ENCODE data around the gene FOXD4L6.
"Not testable (repeated sequence)": the region's sequence is repeated elsewhere in the genome, so short reads cannot be mapped to it uniquely, and the experiment has no call there.

Gene FOXD4L6
- total RNA-seq, result 0 to 0.04 reads per million in 2 donors

- DNase-seq, result not testable (repeated sequence)
Measured at GRCh38 chr9:41128581-41128980, at the start of gene FOXD4L6. Gene FOXD4L6, minus strand, starts transcription at chr9:41128681. Its CDS starts 298 bp downstream, at chr9:41128383.

- not testable (repeated sequence) for DNase-seq
Measured at GRCh38 chr9:41174994-41175393, 46.5 kb upstream of the FOXD4L6 start.

GRCh38 chr9:41150116-41150515, 21.6 kb upstream of the FOXD4L6 start:
- not testable (repeated sequence) for DNase-seq

- DNase-seq, result not testable (repeated sequence)
Measured at GRCh38 chr9:41141878-41142277, 13.4 kb upstream of the FOXD4L6 start.

- not testable (repeated sequence) for DNase-seq
Measured at GRCh38 chr9:41126746-41127446, 1.6 kb downstream of the FOXD4L6 start.

GRCh38 chr9:41125936-41126335, 2.5 kb downstream of the FOXD4L6 start:
- not testable (repeated sequence) for DNase-seq

GRCh38 chr9:41125109-41125658, 3.3 kb downstream of the FOXD4L6 start:
- DNase-seq, result not testable (repeated sequence)

GRCh38 chr9:41124250-41125108, 4.0 kb downstream of the FOXD4L6 start:
- DNase-seq, result not testable (repeated sequence)

- not testable (repeated sequence) for DNase-seq
Measured at GRCh38 chr9:41123812-41124211, 4.7 kb downstream of the FOXD4L6 start.

GRCh38 chr9:41123396-41123795, 5.1 kb downstream of the FOXD4L6 start:
- DNase-seq, result not testable (repeated sequence)

- DNase-seq, result not testable (repeated sequence)
Measured at GRCh38 chr9:41120696-41121095, 7.8 kb downstream of the FOXD4L6 start.

- DNase-seq, result not testable (repeated sequence)
Measured at GRCh38 chr9:41119719-41120118, 8.8 kb downstream of the FOXD4L6 start.

- not testable (repeated sequence) for DNase-seq
Measured at GRCh38 chr9:41119311-41119710, 9.2 kb downstream of the FOXD4L6 start.

- not testable (repeated sequence) for DNase-seq
Measured at GRCh38 chr9:41113348-41113747, 15.1 kb downstream of the FOXD4L6 start.

- not testable (repeated sequence) for DNase-seq
Measured at GRCh38 chr9:41111414-41111813, 17.1 kb downstream of the FOXD4L6 start.

- DNase-seq, result not testable (repeated sequence)
Measured at GRCh38 chr9:41110913-41111312, 17.6 kb downstream of the FOXD4L6 start.

- DNase-seq, result not testable (repeated sequence)
Measured at GRCh38 chr9:41109253-41109652, 19.2 kb downstream of the FOXD4L6 start.

GRCh38 chr9:41108816-41109215, 19.7 kb downstream of the FOXD4L6 start:
- DNase-seq, result not testable (repeated sequence)

GRCh38 chr9:41106472-41107116, 21.9 kb downstream of the FOXD4L6 start:
- DNase-seq, result not testable (repeated sequence)

GRCh38 chr9:41105557-41106253, 22.8 kb downstream of the FOXD4L6 start:
- DNase-seq, result not testable (repeated sequence)

GRCh38 chr9:41104542-41104941, 23.9 kb downstream of the FOXD4L6 start:
- not testable (repeated sequence) for DNase-seq

- DNase-seq, result not testable (repeated sequence)
Measured at GRCh38 chr9:41100508-41100907, 28.0 kb downstream of the FOXD4L6 start.
